ENCODE results near the gene EFNA4.
A peak's percentile ranks its signal among the peaks of the same experiment; 100 is the strongest.

Gene EFNA4

DNA sequence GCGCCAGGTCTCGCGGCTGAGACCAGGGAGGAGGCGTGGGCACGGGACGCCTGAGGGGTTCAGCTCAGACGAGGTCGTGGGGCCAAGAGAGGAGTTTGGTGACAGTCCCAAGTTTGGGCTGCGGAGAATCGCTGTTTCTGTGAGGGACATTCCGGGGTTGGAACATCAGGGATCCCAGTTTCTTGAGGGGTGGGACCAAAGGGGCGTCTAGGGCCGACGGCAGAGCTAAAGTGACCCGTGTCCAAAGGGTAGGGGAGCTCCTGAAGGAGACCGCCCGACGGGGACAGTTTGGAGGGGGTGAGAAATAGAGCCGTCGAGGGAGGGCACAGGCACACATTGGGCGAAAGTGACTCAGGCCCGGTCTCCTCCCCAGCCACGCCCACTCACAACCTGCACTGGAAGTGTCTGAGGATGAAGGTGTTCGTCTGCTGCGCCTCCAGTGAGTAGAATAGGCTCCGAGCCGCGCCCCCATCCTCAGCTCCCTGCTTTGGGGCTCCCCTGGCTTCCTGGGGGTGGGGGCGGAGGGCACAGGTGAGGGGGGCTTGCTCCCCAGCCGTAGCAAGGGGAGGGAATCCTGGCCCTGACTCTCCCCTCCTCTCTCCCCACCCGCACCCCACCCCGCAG, 22.1 kb downstream of the EFNA4 start:
- peak in 2 of 3 experiments; percentile 44 to 53 for DNase-seq (ENCODE audit: low read depth in 2 of 3, low spot score in 2 of 3)

DNA sequence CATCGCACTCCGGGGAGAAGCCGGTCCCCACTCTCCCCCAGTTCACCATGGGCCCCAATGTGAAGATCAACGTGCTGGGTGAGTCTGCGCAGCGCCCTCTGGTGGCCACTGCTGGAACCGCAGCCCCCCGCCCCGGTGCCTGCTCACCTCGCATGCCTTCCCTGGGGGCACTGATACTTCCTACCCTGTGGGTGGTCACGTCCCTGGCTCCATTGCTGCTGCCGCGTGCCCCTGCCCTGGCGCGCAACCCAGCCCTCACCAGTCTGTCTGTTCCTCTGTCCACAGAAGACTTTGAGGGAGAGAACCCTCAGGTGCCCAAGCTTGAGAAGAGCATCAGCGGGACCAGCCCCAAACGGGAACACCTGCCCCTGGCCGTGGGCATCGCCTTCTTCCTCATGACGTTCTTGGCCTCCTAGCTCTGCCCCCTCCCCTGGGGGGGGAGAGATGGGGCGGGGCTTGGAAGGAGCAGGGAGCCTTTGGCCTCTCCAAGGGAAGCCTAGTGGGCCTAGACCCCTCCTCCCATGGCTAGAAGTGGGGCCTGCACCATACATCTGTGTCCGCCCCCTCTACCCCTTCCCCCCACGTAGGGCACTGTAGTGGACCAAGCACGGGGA, 22.7 kb downstream of the EFNA4 start:
- peak; percentile 64 to 91 (median 89) for DNase-seq (ENCODE audit: low read depth in 2 of 3, low spot score in 2 of 3)

DNA sequence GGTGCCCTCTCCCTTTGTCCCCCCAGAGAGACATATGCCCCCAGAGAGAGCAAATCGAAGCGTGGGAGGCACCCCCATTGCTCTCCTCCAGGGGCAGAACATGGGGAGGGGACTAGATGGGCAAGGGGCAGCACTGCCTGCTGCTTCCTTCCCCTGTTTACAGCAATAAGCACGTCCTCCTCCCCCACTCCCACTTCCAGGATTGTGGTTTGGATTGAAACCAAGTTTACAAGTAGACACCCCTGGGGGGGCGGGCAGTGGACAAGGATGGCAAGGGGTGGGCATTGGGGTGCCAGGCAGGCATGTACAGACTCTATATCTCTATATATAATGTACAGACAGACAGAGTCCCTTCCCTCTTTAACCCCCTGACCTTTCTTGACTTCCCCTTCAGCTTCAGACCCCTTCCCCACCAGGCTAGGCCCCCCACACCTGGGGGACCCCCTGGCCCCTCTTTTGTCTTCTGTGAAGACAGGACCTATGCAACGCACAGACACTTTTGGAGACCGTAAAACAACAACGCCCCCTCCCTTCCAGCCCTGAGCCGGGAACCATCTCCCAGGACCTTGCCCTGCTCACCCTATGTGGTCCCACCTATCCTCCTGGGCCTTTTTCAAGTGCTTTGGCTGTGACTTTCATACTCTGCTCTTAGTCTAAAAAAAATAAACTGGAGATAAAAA, 23.5 kb downstream of the EFNA4 start:
- no peak for DNase-seq (ENCODE audit: low read depth in 2 of 3, low spot score in 2 of 3)

DNA sequence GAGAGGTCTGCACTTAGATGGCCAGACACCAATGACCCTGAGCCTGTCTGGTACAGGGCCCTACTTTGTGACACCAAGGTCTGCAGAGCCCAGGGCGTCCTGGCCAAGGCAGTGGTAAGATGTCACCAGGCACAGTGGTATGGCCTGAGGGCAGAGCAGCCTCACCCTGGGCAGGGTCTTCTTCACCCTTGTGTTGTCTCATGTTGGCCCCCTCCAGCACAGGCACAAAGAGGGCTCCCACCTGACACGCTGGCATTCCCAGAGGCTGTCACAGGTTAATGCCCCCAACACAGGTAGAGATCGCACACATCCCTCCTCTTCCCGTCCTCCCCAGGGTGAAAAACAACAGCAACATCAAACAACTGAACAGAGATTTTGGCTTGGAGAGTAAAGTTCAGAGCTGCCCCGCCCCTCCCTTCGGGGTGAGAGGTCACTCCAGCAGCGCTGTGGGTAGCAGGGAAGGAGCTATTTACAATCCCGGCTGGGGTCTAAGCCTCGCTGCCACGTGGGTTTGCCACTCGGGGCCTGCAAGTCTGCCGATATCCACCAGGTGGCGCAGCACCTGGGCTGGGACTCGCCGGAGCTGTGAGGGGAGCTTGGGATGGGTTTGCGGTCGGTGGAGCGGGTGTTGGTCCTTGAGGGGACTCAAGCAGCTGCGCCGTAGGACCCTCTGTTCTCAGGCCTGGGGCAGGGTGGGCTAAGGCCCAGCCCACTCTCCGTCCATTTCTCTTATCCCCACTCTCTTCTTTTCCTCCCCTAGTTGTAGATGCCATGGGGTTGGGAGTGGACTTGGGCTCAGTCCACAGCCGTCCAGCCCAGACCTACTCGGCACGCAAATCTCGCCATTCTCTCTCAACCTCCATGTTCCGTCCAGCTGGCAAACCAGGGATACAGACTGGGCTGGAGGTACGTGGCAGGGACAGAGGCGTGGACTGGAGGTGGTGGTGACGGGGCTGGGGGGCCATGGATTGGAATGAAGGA, 27.8 kb downstream of the EFNA4 start:
- DNase-seq (ENCODE audit: low read depth in 2 of 3, low spot score in 2 of 3): peak; percentile 61 to 92 (median 86)

DNA sequence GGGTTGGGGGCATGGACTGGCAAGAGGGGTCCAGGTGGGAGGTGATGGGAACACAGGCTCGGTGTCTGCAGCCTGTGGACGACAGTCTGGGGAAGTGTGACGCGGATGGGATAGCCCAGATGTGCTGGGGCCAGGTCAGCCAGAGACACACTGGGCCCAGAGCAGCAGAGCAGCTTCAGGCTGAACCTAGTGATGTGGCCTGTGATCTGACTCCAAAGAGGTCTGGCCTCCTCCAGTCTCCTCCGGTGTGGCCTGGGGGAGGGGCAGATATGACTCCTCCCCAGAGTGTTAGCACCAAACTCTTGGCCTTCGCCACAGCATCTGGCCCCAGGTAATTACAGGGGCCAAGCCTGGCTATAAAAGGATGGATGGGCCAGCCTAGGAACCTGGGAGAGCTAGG, 28.6 kb downstream of the EFNA4 start:
- DNase-seq (ENCODE audit: low read depth in 2 of 3, low spot score in 2 of 3): no peak

DNA sequence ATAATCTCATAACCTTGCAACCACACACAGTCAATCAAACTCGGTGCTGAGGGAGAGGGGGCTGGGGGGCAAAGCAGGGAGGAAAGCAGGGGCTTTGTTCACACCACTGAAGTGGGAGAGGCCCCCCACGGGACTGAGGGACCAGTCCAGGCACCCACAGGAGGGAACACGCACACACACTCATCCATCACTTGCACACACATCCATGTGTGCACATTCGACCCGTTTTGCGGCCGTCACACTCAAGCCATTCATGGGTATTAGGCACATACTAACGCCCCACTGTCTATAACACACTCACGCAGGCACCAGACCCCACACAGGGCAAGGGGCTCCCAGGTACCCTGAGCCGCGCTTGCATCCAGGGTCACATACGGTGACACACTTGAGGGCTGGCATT, 29.1 kb downstream of the EFNA4 start:
- DNase-seq (ENCODE audit: low read depth in 2 of 3, low spot score in 2 of 3): no peak

DNA sequence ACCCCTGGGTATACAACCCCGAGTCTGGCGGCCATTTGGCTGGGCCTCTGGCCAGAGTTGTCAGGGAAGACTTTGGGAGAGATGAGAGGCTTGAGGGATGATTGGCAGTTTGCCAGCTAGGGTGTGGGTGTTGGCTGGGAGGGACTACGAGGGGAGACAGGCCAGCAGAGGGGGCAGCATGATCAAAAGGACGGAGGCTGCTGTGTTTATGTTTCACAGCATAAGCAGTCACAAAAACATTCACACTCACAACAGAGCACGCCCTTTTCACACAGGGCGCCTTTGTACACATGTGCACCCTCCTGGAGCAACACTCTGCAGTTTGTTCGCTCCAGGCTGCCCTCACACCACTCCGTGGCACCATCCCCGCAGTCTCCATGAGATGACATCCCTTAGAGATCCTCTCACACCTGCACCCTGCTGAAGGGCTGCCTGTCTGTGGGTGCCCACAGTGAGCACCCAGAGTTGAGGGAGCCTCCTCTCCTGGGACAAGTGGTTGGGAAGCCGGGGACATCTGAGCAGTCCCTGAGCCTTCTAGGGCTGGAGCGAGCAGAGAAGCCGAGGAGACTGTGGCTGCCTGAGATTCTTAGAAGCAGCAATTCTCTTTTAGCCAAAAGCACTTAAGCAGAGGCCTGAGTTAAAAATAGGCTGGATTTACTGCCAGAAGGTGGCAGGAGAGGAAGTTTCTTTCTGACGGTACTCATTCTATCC, 30.5 kb downstream of the EFNA4 start:
- no peak for DNase-seq (ENCODE audit: low read depth in 2 of 3, low spot score in 2 of 3)

DNA sequence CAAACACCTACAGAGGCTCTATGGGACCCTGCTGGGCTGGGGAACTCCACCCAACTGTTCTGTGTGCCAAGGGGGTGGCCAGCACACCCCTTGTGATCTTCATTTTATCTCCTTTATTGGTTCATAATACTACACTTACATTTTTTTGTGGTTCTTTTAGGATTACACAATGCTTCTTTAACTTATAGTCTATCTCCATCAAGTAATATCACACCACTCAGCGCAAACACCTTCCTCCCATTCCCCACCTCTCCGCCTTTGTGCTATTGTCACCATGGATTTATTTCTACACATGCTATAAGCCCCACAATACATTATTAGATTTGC, 31.0 kb downstream of the EFNA4 start:
- DNase-seq (ENCODE audit: low read depth in 2 of 3, low spot score in 2 of 3): no peak

DNA sequence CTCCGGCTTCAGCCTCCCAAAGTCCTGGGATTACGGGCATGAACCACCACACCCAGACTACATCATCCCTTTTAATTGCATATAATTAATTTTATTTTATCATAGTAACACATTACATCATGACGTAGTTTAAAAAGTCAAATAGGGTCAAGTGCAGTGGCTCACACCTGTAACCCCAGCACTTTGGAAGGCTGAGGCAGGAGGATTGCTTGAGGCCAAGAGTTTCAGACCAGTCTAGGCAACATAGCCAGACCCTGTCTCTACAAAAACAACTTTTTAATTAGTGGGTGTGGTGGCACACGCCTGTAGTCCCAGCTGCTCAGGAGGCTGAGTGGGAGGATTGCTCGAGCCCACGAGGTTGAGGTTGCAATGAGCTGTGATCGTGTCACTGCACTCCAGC, 35.8 kb downstream of the EFNA4 start:
- DNase-seq (ENCODE audit: low read depth in 2 of 3, low spot score in 2 of 3): no peak

DNA sequence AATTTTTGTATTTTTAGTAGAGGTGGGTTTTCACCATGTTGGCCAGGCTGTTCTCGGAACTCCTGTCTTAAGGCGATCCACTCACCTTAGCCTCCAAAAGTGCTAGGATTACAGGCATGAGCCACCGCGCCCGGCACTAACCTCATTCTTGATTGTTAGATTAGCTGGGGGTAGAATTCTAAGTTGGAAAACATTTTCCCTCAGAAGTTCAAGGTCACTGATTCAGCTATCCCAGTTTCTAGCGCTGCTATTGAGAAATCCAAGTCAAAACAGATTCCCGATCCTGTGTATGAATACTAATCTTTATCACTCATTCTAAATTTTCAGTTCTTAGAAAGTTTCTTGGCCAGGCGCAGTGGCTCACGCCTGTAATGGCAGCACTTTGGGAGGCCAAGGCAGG, 39.8 kb downstream of the EFNA4 start:
- DNase-seq (ENCODE audit: low read depth in 2 of 3, low spot score in 2 of 3): no peak

DNA sequence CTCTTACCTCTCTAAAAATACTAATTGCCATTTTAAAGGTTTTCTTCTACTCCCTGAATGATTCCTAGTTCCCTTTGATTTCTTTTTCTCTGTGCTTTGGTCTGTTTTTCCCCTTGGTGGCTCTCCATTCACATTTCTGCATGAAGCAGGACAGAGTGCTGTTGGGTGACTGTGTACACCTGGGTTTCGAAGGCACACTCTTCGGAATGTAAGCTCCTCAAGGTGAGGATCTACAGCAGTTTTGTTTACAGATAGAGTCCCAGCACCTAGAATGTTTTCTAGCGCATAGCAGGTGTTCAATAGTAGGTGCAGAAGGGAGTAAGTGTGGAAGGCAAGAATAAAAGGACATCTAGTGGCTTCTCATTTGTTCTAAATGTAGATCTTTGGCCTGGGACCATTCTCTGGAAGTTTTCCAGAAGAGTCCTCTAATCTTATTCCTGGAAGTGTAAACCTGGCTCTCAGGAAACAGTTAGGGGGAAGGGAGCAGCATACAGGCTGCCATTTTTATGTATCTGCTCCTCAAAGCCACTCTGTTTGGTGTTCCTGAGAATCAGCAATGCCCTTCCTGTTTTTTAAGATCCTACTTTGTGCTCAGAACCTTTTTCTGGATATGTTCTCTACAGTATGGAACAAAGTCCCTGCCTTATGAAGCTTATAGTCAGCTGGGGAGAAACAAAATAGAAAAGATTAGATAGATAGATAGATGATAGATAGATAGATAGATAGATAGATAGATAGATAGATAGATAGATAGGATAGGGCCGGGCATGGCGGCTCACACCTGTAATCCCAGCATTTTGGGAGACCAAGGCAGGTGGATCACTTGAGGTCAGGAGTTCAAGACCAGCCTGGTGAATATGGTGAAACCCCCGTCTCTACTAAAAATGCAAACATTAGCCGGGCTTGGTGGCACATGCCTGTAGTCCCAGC, 41.3 kb downstream of the EFNA4 start:
- DNase-seq (ENCODE audit: low read depth in 2 of 3, low spot score in 2 of 3): no peak

DNA sequence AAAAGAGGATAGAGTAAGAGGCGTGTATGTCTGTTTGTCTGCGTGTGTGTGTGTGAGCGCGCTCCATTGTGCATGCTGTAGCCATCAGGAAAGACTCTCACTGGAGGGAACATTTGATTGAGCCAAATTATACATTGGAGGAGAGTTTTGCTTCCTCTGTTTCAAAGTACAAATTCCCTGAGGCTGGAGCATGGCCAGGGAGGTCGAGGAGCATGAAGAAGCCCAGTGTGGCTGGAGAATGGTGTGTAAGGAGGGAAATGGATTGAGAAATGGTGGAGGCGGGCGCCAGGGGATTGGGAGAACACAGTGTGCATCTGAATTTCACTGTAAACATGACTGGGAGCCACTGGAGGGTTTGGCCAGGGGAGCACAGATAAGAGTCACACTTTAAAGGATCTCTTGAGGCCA, 42.1 kb downstream of the EFNA4 start:
- DNase-seq (ENCODE audit: low read depth in 2 of 3, low spot score in 2 of 3): no peak

DNA sequence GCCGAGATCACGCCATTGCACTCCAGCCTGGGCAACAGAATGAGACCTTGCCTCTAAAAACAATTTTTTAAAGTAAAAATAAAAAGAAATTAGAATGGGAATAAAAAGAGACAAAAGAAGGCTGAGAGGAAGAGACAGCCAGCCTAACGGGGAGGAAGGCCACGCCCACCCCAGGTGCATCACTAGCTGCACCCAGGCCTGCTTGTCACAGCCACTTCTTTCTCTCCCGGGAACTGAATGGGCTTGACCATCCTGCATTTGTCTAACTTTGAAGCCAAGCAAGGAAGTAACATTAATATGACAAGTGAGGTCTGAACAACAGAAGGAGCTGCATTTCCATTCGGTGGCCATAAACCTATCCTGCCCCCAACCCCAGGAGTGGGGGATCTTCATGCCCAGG, 43.3 kb downstream of the EFNA4 start:
- DNase-seq (ENCODE audit: low read depth in 2 of 3, low spot score in 2 of 3): no peak

DNA sequence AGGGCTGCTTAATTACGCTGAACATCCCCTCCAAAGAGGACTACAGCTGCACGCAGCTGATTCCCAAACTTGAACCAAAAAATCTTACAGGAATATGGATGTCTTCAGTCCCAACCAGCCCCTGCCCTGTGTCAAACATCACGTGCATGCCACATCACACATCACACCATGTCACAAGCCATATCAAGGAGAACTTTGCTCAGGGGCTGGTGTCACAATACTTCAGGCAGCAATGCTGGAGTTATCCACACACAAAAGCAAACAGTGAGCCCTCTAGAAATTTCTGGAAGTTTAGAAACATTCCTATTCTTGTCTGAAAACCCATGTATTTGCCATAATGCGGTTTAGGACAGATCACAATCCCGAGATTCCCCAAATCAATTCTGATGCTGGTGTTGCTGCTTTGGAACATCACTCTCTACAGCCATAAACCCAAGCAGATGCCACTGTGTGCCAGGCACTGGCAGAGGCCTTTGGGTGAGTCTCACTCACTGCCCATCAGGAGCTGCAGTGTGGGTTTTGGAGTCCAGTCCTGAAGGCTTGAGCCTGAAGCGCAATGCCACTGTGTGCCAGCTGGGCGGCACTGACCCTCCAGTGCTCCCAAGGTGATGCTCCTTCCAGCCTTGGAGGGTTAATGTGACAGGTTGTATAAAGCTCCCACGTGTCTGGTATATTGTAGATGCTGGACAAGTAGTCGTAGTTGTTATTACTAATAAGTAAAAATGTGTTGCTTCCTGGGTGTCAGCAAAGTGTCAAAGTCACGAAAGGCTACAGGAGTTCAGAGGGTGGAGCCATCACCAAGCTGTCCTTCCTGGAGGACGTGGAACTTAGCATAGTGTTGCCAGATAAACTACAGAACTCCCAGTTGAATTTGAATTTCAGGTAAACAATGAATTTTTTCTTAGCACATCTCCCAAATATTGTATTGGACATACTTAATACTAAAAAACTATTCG, 44.0 kb downstream of the EFNA4 start:
- no peak for DNase-seq (ENCODE audit: low read depth in 2 of 3, low spot score in 2 of 3)

DNA sequence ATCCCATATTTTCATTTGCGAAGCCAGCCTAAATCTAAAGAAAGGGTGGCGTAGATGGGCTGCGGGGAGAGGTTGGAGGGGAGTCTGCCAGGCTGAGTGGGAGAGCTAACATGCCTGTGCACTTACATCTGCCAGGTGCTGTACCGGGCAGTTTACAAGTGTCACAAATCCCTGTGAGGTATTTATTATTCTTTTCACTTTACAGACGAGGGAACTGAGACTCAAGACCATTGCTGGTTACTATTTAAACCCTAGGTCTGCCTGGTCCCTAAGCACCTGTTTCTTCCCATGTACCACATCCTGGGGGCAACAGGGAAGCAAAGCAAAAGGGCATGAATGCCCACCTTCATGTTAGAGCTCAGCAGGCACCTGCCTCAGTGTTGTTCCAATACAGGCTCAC, 44.8 kb downstream of the EFNA4 start:
- no peak for DNase-seq (ENCODE audit: low read depth in 2 of 3, low spot score in 2 of 3)

DNA sequence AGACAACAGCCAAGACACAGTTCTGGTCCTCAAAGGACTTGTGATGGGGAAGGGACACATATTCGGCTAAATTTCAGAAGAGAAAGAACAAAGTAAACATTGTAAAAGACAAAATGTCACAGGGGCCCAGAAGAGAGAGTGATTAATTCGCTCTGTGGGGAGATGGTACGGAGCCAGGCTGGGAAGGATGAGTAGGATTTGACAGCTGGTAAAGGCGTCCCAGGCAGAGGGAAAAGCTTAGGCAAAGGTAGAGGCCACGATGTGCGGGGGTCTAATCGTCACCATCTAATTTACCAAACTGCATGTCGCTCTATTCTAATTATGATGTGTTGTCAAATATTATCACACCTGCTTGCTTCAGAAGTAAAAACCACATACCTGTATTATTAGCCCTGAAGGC, 46.8 kb downstream of the EFNA4 start:
- DNase-seq (ENCODE audit: low read depth in 2 of 3, low spot score in 2 of 3): no peak

DNA sequence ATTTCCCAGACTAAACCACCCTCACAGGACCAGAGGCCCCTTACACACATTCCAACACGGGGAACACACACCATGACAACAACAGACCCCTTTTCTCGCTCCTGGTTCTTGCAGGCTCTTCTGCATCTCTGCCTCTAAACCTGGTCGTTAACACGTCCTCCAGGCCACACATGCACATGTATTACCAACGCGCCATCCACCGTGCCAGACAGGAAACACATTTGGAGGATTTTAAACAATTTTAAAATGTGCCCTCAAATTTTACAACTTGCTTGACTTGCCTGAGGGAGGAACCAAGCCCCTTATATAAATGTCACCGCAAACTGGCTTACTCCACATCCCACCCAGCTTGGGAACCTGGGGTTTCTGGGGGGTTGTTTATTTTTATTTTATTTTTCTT, 47.3 kb downstream of the EFNA4 start:
- DNase-seq (ENCODE audit: low read depth in 2 of 3, low spot score in 2 of 3): no peak

DNA sequence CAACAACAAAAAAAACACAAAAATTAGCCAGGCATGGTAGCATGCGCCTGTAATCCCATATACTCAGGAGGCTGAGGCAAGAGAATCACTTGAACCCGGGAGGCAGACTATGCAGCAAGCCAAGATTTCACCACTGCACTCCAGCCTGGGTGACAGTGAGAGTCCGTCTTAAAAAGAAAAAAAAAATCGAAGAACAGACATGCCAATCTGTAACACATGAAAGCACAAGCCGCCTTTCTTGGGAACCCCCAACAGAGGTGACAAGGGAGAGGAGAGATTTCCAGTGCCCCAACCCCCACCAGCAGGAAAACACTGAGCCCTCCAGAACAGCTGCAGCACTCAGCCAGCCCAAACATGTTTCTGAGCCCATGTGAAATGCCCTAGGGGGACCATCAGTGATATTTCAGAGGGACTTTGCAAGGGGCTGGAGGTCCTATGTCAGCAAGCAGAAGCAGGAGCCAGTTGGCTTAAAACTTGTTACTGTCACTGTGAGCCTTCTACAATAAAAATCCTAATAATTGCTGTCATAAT, 50.0 kb downstream of the EFNA4 start:
- no peak for DNase-seq (ENCODE audit: low read depth in 2 of 3, low spot score in 2 of 3)
